Measurements from ENCODE around the gene SLC6A16. TPM values are rescaled to one million over a fixed set of nuclear protein-coding genes. Genes with fewer than 3 reads are reported as not detected.

SLC6A16 gene
- total and polyA plus RNA-seq, 2 of the 8 experiments (the other 6 are each of a cell fraction or from before 2014, with no cell fraction given): 1.1 to 1.5 TPM

DNA sequence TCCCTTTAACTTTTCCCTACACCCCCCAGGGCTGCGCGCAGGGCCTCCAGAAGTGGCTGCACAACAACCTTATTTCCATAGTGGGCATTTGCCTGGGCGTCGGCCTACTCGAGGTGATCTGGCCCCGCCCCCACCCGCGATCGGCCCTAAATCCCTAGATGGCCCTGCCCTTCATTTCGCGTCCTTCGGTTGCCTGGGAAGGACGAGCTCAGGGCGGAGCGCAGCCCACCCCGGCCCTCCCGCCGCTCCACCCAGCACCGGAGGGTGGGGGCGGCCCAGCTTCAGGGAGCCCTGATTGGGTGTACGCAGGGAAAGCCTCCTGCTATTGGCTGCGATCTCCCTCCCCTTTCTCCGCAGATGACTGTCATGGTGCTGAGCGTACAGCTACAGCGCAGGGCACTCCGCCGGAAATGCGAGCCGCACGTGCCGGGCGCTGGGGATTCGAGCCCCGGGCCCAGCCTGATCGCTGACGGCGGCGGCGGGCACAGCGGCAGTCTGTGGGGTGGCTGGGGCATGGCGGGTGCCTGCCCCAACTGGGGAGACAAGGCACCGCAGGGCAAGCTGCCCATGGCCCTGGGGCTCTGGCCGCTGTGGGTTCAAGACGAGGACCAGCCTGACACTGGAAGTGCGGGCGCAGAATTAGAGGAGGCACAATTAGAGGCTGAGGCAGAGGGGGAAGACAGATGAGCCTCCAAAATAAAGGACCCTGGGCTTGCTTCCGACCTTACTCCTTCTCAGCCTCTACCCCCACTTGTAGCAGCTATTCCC lies 14.5 kb upstream of the SLC6A16 start (continued):
- TF ChIP-seq, protein P1, sequence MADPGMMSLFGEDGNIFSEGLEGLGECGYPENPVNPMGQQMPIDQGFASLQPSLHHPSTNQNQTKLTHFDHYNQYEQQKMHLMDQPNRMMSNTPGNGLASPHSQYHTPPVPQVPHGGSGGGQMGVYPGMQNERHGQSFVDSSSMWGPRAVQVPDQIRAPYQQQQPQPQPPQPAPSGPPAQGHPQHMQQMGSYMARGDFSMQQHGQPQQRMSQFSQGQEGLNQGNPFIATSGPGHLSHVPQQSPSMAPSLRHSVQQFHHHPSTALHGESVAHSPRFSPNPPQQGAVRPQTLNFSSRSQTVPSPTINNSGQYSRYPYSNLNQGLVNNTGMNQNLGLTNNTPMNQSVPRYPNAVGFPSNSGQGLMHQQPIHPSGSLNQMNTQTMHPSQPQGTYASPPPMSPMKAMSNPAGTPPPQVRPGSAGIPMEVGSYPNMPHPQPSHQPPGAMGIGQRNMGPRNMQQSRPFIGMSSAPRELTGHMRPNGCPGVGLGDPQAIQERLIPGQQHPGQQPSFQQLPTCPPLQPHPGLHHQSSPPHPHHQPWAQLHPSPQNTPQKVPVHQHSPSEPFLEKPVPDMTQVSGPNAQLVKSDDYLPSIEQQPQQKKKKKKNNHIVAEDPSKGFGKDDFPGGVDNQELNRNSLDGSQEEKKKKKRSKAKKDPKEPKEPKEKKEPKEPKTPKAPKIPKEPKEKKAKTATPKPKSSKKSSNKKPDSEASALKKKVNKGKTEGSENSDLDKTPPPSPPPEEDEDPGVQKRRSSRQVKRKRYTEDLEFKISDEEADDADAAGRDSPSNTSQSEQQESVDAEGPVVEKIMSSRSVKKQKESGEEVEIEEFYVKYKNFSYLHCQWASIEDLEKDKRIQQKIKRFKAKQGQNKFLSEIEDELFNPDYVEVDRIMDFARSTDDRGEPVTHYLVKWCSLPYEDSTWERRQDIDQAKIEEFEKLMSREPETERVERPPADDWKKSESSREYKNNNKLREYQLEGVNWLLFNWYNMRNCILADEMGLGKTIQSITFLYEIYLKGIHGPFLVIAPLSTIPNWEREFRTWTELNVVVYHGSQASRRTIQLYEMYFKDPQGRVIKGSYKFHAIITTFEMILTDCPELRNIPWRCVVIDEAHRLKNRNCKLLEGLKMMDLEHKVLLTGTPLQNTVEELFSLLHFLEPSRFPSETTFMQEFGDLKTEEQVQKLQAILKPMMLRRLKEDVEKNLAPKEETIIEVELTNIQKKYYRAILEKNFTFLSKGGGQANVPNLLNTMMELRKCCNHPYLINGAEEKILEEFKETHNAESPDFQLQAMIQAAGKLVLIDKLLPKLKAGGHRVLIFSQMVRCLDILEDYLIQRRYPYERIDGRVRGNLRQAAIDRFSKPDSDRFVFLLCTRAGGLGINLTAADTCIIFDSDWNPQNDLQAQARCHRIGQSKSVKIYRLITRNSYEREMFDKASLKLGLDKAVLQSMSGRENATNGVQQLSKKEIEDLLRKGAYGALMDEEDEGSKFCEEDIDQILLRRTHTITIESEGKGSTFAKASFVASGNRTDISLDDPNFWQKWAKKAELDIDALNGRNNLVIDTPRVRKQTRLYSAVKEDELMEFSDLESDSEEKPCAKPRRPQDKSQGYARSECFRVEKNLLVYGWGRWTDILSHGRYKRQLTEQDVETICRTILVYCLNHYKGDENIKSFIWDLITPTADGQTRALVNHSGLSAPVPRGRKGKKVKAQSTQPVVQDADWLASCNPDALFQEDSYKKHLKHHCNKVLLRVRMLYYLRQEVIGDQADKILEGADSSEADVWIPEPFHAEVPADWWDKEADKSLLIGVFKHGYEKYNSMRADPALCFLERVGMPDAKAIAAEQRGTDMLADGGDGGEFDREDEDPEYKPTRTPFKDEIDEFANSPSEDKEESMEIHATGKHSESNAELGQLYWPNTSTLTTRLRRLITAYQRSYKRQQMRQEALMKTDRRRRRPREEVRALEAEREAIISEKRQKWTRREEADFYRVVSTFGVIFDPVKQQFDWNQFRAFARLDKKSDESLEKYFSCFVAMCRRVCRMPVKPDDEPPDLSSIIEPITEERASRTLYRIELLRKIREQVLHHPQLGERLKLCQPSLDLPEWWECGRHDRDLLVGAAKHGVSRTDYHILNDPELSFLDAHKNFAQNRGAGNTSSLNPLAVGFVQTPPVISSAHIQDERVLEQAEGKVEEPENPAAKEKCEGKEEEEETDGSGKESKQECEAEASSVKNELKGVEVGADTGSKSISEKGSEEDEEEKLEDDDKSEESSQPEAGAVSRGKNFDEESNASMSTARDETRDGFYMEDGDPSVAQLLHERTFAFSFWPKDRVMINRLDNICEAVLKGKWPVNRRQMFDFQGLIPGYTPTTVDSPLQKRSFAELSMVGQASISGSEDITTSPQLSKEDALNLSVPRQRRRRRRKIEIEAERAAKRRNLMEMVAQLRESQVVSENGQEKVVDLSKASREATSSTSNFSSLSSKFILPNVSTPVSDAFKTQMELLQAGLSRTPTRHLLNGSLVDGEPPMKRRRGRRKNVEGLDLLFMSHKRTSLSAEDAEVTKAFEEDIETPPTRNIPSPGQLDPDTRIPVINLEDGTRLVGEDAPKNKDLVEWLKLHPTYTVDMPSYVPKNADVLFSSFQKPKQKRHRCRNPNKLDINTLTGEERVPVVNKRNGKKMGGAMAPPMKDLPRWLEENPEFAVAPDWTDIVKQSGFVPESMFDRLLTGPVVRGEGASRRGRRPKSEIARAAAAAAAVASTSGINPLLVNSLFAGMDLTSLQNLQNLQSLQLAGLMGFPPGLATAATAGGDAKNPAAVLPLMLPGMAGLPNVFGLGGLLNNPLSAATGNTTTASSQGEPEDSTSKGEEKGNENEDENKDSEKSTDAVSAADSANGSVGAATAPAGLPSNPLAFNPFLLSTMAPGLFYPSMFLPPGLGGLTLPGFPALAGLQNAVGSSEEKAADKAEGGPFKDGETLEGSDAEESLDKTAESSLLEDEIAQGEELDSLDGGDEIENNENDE (IDR thresholded peaks at IDR 0.05; ENCODE audit: insufficient replicate concordance, low read length): no peak
- TF ChIP-seq SP1 (IDR thresholded peaks at IDR 0.05; ENCODE audit: low read depth, low read length): peak; percentile 82
- TF ChIP-seq ASH2L (IDR thresholded peaks at IDR 0.05; ENCODE audit: low read length): peak; percentile 36
- peak; percentile 19; the same call in 1 of the 2 replicates for TF ChIP-seq JUND (IDR thresholded peaks at IDR 0.05; ENCODE audit: low read length)
- TF ChIP-seq RFX5 (IDR thresholded peaks at IDR 0.05; ENCODE audit: borderline replicate concordance, low read depth, low read length): no peak
- TF ChIP-seq GABPA (IDR thresholded peaks at IDR 0.05; ENCODE audit: borderline replicate concordance, insufficient read depth, low read length): no peak

Measured in H1 (cell line).